SK-N-MC (cell line): ENCODE results near the gene ARMS2.

Source experiments
- EZH2 ChIP-seq: fragments of 200-600 bp; sonication (generic); IDR thresholded peaks from one replicate; pipeline ENCODE4 v1.6.1; 2017; ENCODE audit warnings: antibody characterized with exemption
- FOXP2 ChIP-seq: optimal IDR thresholded peaks from 2 replicates; pipeline ENCODE3; 2011; ENCODE audit warnings: mild to moderate bottlenecking, moderate library complexity; ENCODE audit not compliant: insufficient read depth; ENCODE audit errors: extremely low read length, control extremely low read depth
- POLR2AphosphoS5 ChIP-seq: IDR thresholded peaks from 2 replicates; pipeline ENCODE4 v1.6.1; 2012; ENCODE audit warnings: mild to moderate bottlenecking, low read depth, low read length, borderline replicate concordance

DNA sequence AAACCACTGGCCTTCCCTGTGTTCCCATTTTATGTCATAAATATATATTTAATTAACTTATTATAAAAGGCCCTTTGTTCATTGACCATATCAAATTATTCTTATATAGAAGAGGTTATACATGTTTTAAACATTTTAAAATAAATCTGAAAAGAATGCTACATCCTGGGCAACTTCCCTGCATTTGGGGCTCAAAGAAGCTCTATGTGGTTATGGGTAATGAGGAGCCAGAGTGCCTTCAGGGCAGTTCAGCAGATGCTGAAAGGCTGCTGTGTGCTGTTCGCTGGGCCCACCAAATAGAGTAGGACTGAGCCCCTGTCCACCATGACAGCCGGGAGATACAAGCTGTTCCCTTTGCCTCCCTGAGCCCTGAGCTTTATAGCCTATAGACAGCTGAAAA lies 42.8 kb downstream of the ARMS2 start:
- TF ChIP-seq EZH2 (no peak), POLR2AphosphoS5 (no peak), FOXP2 (no peak)
